ENCODE data around the gene FLNB. TPM values are rescaled to one million over a fixed set of nuclear protein-coding genes. Genes with fewer than 3 reads are reported as not detected.

FLNB gene
- total and polyA plus RNA-seq, 12 donors, result 84.6 to 278 (median 131) TPM

- H3K36me3 ChIP-seq (replicated peaks in 1 of 2), result peaks cover 3 to 74% of the 10 kb centered on the region in 2 donors
- H3K9me3 ChIP-seq (replicated peaks in 1 of 3), result no peaks in the 10 kb centered on the region
- peaks cover 0 to 6% of the 10 kb centered on the region in 2 donors for H3K4me1 ChIP-seq (replicated peaks in 1 of 2)
- no peak for TF ChIP-seq CTCF (IDR thresholded peaks at IDR 0.05)
- H3K27ac ChIP-seq, result no peak overlapping the region
- no peaks in the 10 kb centered on the region for H3K27me3 ChIP-seq
- H3K4me3 ChIP-seq, result no peak overlapping the region
- DNase-seq, result no peak
- 87 to 96% (median 92%) methylated on average over 5 of the region's 5 CpGs for WGBS, 4 donors
- intact Hi-C loops (cut with DNase I), result no loop called here
These were observed 126.2 kb downstream of the FLNB start for GRCh38 chr3:58134468-58134867.

DNA sequence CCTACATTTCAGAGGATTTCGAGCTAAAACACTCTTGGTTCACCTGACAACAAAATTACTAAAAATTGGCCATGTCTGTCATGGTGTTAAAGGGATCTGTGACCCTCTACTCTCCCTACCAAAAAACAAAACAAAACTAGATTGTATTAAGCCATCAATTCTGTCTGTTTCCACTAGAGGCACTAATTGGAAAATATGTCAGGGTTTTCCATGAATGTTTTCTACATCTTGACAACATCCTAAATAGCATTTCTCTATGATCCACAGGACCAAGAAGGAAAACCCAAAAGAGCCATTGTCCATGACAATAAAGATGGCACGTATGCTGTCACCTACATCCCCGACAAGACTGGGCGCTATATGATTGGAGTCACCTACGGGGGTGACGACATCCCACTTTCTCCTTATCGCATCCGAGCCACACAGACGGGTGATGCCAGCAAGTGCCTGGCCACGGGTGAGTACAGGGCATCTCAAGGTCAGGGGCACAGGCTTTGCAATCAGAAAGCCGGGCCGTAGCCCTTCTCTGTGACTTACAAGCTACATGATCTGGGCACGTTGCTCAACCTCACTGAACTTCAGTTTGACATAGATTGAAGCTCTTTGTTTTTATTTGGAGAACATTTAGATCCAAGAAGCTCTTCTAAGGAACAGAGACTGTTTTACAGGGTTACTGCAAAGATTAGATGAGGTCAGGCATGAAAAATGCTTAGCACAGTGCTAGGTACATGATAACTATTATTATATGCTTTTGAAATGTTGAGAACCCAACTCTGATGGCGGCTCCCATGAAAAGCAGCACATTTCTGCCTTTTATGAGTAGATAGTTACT is 127.7 kb downstream of the FLNB start:
- peaks cover 5 to 70% of the 10 kb centered on the region in 2 donors for H3K36me3 ChIP-seq (replicated peaks in 1 of 2)

GRCh38 chr3:58137306-58137705 is 129.1 kb downstream of the FLNB start:
- Histone ChIP-seq H3K27me3 (no peaks in the 10 kb centered on the region), H3K36me3 (replicated peaks in 1 of 2) (peaks cover 5 to 64% of the 10 kb centered on the region in 2 donors), H3K9me3 (replicated peaks in 1 of 3) (no peaks in the 10 kb centered on the region), H3K27ac (no peak overlapping the region), H3K4me3 (no peak overlapping the region), H3K4me1 (replicated peaks in 1 of 2) (peaks cover 0 to 6% of the 10 kb centered on the region in 2 donors)
- intact Hi-C loops (cut with DNase I), result no loop called here
- 90 to 94% (median 92%) methylated on average over 4 of the region's 4 CpGs for WGBS, 4 donors
- TF ChIP-seq POLR2A (IDR thresholded peaks at IDR 0.05) (no peak), CTCF (IDR thresholded peaks at IDR 0.05) (no peak)
- DNase-seq, result no peak

More for the DNA sequence above, 127.7 kb downstream of the FLNB start:
- WGBS, 4 donors, result 67 to 75% (median 71%) methylated on average over 14 of the region's 14 CpGs
- no peak for TF ChIP-seq POLR2A (IDR thresholded peaks at IDR 0.05)
- TF ChIP-seq CTCF (IDR thresholded peaks at IDR 0.05), result peak; percentile 25 to 57 (median 42)
- peak overlapping the region in 4 of 5 donors; percentile 30 to 72 (median 52) for H3K27ac ChIP-seq
- intact Hi-C loops (cut with DNase I), result no loop called here
- H3K4me1 ChIP-seq (replicated peaks in 1 of 2), result peaks cover 0 to 6% of the 10 kb centered on the region in 2 donors
- no peak overlapping the region for H3K4me3 ChIP-seq
- peak; percentile 45 to 90 (median 85) for DNase-seq
- H3K9me3 ChIP-seq (replicated peaks in 1 of 3), result no peaks in the 10 kb centered on the region
- H3K27me3 ChIP-seq, result no peaks in the 10 kb centered on the region

DNA sequence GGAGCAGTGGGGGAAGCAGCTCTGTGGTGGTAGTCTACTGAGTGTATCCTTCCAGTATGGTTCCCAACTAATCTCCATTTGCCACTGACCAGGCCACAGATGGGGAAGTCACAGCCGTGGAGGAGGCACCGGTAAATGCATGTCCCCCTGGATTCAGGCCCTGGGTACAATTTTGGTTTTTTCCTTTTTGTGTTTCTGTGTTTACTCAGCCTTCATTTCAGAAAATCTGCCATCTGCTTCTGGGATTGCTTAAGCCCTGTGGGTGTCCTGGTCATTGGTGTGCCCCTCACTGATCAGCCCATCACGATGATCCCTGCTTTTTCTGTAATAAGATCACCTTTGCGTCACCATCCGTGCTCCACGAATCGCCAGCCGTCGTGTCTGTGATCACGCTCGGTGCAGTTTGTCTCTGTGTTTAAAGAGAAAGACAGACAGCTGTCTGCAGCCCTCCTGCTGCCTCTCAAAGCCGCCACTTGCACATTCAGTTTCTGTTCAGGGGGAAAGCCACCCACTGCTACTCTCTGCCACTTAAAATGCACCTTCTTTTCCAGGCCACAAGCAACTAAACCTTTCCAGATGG is 133.6 kb downstream of the FLNB start:
- no peak overlapping the region for H3K4me3 ChIP-seq
- 93 to 96% (median 94%) methylated on average over 12 of the region's 12 CpGs for WGBS, 4 donors
- DNase-seq, result no peak
- H3K4me1 ChIP-seq (replicated peaks in 1 of 2), result no peaks in the 10 kb centered on the region
- H3K9me3 ChIP-seq (replicated peaks in 1 of 3), result no peaks in the 10 kb centered on the region
- H3K27me3 ChIP-seq, result no peaks in the 10 kb centered on the region
- H3K36me3 ChIP-seq (replicated peaks in 1 of 2), result peaks cover 5 to 49% of the 10 kb centered on the region in 2 donors
- H3K27ac ChIP-seq, result no peak overlapping the region
- no peak for TF ChIP-seq POLR2A (IDR thresholded peaks at IDR 0.05)
- intact Hi-C loops (cut with DNase I), result no loop called here

Measured in adrenal gland (tissue), 12 donors.